ENCODE results near the gene BDNF.

- TF ChIP-seq EZH2phosphoT487 (IDR thresholded peaks at IDR 0.05; ENCODE audit: borderline replicate concordance) (no peak), CTCF (conservative IDR thresholded peaks at IDR 0.05; ENCODE audit: low read length) (no peak)
Observed at GRCh38 chr11:27703481-27703880, 3.2 kb upstream of the BDNF start.
